GM19023 (cell line): ENCODE data around the gene MGRN1.

Source experiments
- ATAC-seq: cut with Tn5 transposase; IDR thresholded peaks from one replicate; pipeline ENCODE4 v1.9.1; 2021; ENCODE audit warnings: mild to moderate bottlenecking, moderate library complexity; ENCODE audit not compliant: unreplicated experiment

MGRN1 gene

GRCh38 chr16:4624015-4624826 lies at the start of gene MGRN1:
Gene MGRN1, plus strand, starts transcription at chr16:4624826. Its CDS starts 135 bp downstream, at chr16:4624961.
- ATAC-seq, result peak; percentile 70

- ATAC-seq, result no peak
These were observed 49.5 kb upstream of the MGRN1 start for GRCh38 chr16:4574919-4575705.

- no peak for ATAC-seq
These were observed 48.6 kb upstream of the MGRN1 start for GRCh38 chr16:4576008-4576407.

DNA sequence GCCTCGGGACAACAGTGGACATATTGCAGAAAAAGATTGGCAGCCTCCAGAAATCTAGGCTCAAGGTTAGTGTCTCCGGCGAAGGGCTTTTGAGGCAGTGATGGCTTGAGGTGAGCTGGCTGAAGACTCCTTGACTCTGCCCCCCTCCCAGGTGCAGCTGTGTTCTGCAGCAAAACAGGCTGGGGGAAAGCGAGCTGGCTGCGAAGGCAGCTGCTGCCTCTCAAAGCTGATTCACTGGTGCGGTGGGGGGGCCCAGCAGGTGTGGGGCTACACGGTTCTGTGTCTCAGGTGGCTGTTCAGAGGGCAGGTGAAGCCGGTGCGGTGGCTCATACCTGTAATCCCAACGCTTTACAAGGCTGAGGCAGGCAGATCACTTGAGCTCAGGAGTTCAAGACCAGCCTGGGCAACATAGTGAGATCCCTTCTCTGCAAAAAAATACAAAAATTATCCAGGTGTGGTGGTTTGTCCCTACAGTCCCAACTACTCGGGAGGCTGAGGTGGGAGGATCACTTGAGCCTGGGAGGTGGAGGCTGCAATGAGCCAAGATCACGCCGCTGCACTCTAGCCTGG lies 45.6 kb upstream of the MGRN1 start:
- no peak for ATAC-seq

- no peak for ATAC-seq
These were observed 44.4 kb upstream of the MGRN1 start for GRCh38 chr16:4580250-4580649.

DNA sequence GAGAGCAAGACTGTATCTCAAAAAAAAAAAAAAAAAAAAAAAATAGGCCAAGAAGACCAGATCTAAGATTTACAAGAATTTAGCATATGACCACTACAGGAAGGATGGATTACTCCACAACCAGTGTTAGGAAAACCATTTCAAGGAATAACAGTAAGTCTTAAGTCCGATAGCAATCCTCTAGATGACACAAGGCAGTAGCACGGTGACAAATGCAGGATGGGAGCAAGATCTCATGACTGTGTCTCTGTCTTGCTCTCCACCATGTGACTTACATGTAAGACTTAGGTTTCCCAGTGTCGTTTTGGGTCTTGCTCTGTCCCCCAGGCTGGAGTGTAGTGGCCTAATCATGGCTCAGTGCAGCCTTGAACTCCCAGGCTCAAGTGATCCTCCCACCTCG lies 40.7 kb upstream of the MGRN1 start:
- no peak for ATAC-seq

DNA sequence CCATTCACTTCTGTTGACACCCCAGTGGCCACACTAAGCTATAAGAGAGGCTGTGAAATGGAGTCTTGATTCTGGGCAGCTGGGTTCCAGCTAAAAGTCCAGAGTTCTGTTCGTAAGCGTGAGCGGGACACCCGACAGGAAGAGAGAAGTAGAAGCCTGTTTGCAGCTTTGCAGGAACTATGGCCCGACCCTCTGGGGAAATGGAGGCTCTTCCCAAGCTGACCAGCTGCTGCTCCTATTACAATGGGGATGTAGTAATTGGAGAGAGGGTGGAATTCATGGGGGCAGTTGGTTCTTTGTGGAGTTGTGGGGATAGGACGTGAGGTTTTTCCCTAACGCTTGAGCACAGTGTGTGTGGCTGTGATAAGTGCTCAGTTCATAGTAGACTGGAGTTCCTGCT lies 38.3 kb upstream of the MGRN1 start:
- no peak for ATAC-seq

- no peak for ATAC-seq
These were observed 36.2 kb upstream of the MGRN1 start for GRCh38 chr16:4588386-4588785.

GRCh38 chr16:4588961-4589360 lies 35.7 kb upstream of the MGRN1 start:
- ATAC-seq, result no peak

DNA sequence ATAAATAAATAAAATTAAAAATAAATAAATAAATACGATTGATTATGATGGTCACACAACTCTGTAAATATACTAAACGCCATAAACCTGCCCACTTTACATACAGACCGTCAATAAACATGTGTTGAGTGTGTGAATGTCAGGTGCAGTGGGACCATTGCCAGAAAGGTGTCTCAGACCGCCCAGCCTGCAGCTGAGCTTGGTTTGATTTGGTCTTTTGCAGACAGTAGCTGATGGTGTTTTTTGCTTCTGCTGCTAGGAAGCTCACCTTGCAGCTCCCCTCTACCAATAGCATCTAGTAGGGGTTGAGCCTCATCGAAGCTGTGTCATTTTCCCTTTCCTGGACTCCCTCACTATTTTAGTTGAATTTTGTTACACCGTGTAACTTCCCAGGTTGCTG lies 33.4 kb upstream of the MGRN1 start:
- ATAC-seq, result no peak

- no peak for ATAC-seq
These were observed 32.7 kb upstream of the MGRN1 start for GRCh38 chr16:4591706-4592470.

DNA sequence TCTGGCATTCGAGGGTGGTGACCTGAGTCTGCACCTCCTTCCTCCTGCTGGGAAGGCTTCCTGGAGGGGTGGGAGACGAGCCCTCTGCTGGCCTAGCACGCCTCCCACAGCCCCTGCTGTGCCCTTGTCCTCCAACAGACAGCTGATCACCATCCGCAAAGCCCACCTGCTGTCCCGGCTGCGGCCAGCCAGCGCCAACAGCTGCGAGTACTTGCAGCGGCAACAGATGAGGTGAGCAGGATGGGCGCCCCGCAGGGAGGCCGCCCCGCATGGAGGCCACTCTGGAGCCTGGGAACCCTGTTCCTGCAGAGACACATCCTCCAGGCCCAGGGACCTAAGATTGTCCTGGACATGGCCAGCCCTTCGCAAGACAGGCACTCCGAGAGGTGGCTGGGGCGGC lies 31.5 kb upstream of the MGRN1 start:
- ATAC-seq, result no peak

DNA sequence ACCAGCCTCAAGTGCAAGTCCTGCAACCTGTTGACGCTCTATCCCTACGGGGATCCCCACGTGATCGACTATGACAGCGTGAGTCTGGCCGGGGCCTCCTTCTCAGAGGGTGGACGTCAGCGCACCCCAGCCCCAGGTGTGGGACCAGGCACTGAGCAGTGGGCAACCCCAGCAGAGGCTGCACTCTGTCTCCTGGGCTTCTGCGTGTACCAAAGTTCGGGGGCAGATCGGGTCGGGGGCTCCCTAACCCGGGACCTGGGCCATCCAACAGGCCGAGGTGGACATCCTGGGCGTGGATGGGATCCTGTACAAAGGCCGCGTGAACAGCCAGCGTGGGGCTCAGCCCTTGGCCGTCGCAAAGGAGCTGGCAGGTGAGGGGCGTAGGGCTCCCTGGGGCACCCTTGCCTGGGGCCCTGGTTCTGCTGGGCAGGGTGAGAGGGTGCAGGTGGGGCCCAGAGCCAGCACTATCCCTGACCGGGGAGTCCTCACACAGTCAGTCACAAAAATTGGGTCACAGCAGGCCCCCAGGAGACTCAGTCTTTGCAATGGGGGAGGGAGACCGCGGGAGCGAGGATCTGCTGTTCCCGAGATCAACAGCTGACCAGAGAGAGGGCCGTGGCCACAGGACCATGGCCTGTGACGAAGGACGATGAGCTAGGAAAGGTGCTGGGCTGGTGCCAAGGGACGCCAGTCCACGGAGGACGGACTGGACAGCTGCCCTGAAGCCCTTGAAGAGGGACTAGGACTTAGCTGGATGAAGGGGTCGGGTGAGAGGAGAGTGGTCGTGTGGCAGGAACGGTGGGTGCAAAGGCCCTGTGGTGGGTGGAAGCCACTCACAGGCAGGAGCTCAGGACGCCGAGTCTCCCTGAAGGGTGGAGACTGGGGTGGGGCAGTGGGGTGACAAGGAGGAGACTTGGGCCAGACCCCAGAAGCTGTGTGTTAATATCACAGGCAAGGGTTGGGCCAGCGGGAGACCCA lies 29.9 kb upstream of the MGRN1 start:
- no peak for ATAC-seq

DNA sequence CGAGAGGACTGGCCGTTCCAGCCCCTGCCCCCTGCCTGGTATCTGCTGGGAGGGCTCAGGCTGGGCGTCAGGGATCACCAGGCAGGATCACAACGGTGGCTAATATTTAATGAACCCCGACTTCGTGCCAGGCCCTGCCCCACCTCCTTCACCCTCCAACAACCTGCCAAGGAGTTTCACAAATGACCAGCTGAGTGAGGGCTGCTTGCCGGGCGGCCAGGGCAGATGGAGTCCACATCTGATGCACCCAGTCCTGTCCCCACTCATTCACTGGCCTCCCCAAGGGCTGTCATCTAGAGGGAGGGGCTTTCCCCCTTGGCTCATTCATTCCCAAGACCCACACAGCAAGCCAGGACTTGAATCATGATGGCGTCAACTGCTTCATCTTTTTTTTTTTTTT lies 27.5 kb upstream of the MGRN1 start:
- no peak for ATAC-seq

DNA sequence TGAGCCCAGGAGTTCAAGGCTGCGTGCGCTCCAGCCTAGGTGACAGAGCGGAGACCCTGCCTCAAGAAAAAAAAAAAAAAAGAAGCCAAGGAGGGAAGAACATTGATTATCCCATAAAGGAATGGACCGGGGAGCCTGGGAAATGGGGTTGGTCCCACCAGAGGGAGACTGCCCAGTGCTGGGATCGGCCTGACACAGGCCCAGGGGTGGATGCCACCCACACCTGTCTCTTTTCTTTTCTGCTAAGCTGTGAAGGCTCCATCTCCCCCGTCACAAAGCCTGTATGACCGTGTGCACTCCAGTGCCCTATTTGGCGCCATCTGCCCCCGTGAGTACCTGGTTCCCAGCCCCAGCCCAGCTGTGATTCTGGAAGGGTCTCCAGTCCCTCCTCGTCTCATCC lies 25.6 kb upstream of the MGRN1 start:
- ATAC-seq, result no peak

DNA sequence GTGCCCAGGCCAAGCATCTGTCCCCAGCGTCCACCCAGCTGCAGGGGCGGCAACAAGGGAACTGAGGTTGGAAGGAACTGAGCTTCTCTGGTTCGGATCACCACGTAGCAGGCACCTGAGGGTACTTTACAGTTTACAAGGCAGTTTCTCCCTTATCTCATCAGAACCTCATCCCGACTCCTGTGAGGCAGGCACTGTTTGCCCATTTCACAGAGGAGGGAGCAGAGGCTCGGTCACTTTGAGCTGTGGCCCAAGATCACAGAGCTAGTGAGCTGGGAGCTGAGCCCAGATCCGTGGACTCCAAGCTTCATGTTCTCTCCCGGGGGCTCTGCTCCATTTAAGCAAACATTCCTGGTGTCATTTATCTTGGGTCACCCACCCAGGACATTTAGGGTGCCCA lies 25.1 kb upstream of the MGRN1 start:
- ATAC-seq, result no peak

GRCh38 chr16:4601036-4601863 lies 23.4 kb upstream of the MGRN1 start:
- no peak for ATAC-seq

- no peak for ATAC-seq
These were observed 22.8 kb upstream of the MGRN1 start for GRCh38 chr16:4601864-4602186.

- ATAC-seq, result no peak
These were observed 22.3 kb upstream of the MGRN1 start for GRCh38 chr16:4602331-4602730.
